Measurements from ENCODE around the gene C8A. TPM values are rescaled to one million over a fixed set of nuclear protein-coding genes. Genes with fewer than 3 reads are reported as not detected.

Gene C8A
- total RNA-seq, 1 donor from 2014 or later, result not detected

GRCh38 chr1:56908619-56909221, 54.1 kb downstream of the C8A start:
- no peak for DNase-seq
- Histone ChIP-seq H3K27ac (replicated peaks) (no peak overlapping the region), H3K9me3 (replicated peaks) (no peaks in the 10 kb centered on the region), H3K36me3 (no peaks in the 10 kb centered on the region), H3K27me3 (ENCODE audit: low read depth) (no peaks in the 10 kb centered on the region), H3K4me3 (no peak overlapping the region), H3K4me1 (peaks cover 11% of the 10 kb centered on the region)
- TF ChIP-seq CTCF (IDR thresholded peaks at IDR 0.05; ENCODE audit: borderline replicate concordance), result no peak
- intact Hi-C loops (cut with micrococcal nuclease), result no loop called here

- no peak overlapping the region for H3K27ac ChIP-seq (replicated peaks)
- no peaks in the 10 kb centered on the region for H3K9me3 ChIP-seq (replicated peaks)
- intact Hi-C loops (cut with micrococcal nuclease), result no loop called here
- no peaks in the 10 kb centered on the region for H3K27me3 ChIP-seq (ENCODE audit: low read depth)
- no peak for DNase-seq
- no peak for TF ChIP-seq CTCF (IDR thresholded peaks at IDR 0.05; ENCODE audit: borderline replicate concordance)
- no peaks in the 10 kb centered on the region for H3K36me3 ChIP-seq
- H3K4me1 ChIP-seq, result peaks cover 11% of the 10 kb centered on the region
- no peak overlapping the region for H3K4me3 ChIP-seq
These were observed 55.9 kb downstream of the C8A start for GRCh38 chr1:56910441-56910985.

DNA sequence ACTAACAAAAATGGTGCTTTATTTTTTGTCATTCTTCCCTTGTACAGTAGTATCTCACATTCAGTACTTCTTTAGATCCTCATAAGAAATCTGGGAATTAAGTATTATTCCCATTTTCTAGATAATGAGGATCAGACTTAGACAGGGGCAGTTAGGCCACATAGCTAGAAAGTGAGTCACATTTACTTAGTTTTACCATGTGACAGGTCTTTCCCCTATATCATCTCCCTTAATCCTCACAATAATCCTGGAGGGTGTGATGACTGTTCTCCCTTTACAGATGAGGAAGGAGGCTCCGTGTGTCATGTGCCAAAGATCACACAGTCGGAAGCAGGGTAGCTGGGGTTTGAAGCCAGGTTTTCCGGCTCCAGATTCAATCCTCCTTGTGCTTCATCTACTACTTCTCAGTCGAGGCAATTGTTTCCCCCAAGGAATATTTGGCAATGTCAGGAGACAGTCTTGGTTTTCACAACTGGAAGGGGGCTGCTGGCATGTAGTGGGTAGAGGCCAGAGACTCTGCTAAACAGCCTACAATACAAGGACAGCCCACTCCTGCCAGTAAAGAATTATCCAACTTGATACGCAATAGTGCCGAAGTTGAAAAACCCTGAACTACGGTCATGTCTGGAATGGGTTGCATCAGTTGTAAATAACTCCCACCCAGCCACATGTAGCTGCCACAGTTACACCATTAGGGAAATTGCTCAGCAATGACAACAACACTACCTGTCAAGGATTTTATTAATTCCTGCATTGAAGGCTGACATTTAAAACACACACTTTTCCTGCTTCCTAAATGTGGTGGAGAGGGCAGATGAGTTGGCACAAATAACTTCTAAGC, 56.7 kb downstream of the C8A start:
- no peaks in the 10 kb centered on the region for H3K9me3 ChIP-seq (replicated peaks)
- H3K36me3 ChIP-seq, result no peaks in the 10 kb centered on the region
- intact Hi-C loops (cut with micrococcal nuclease), result no loop called here
- DNase-seq, result no peak
- H3K4me3 ChIP-seq, result no peak overlapping the region
- H3K27me3 ChIP-seq (ENCODE audit: low read depth), result no peaks in the 10 kb centered on the region
- peaks cover 17% of the 10 kb centered on the region for H3K4me1 ChIP-seq
- no peak overlapping the region for H3K27ac ChIP-seq (replicated peaks)
- no peak for TF ChIP-seq CTCF (IDR thresholded peaks at IDR 0.05; ENCODE audit: borderline replicate concordance)

DNA sequence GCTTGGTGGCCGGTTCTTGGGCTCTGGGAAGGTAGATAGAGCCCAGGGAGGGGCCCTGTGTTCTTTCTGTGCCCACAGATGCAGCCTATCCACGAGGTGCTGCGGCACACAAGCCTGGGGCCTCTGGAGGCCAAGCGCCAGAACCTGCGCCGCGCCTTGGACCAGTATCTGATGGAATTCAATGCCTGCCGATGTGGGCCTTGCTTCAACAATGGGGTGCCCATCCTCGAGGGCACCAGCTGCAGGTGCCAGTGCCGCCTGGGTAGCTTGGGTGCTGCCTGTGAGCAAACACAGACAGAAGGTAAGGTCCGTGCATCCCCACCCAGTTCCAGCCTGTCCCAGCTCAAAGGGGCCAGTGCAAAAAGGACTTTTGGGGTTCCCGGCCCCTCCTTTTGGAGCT, 57.7 kb downstream of the C8A start:
- intact Hi-C loops (cut with micrococcal nuclease), result no loop called here
- no peak for TF ChIP-seq CTCF (IDR thresholded peaks at IDR 0.05; ENCODE audit: borderline replicate concordance)
- Histone ChIP-seq H3K9me3 (replicated peaks) (no peaks in the 10 kb centered on the region), H3K4me3 (no peak overlapping the region), H3K27ac (replicated peaks) (no peak overlapping the region), H3K4me1 (peaks cover 17% of the 10 kb centered on the region), H3K27me3 (ENCODE audit: low read depth) (no peaks in the 10 kb centered on the region), H3K36me3 (no peaks in the 10 kb centered on the region)
- no peak for DNase-seq

DNA sequence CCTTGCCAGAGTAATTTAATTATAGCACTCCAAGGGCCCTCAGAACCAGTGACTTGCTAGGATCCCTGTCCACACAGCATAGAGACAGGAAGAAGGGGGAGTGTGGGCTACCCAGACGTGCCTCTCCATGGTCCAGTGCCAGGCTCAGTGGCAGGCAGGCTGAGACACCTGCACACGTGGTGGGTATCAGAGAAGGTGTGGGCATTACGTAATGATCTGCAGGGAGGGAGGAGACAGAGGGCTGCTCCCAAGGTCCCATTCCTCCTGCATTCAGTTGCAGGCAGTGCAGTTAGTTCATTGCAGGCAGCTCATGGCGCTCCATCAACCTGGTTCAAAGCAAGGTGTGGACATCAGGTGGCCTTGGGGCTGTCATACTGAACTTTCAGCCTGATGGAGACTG, 61.4 kb downstream of the C8A start:
- no peaks in the 10 kb centered on the region for H3K27me3 ChIP-seq (ENCODE audit: low read depth)
- no peak for TF ChIP-seq CTCF (IDR thresholded peaks at IDR 0.05; ENCODE audit: borderline replicate concordance)
- no peaks in the 10 kb centered on the region for H3K36me3 ChIP-seq
- H3K27ac ChIP-seq (replicated peaks), result no peak overlapping the region
- H3K4me3 ChIP-seq, result no peak overlapping the region
- H3K9me3 ChIP-seq (replicated peaks), result no peaks in the 10 kb centered on the region
- DNase-seq, result peak; percentile 25
- peaks cover 9% of the 10 kb centered on the region for H3K4me1 ChIP-seq
- intact Hi-C loops (cut with micrococcal nuclease), result no loop called here

Measured in left ventricle myocardium inferior (tissue), 1 donor.